HFF-Myc (cell line): ENCODE results near the gene EPB41.

Experiments
- DNase-seq: peaks from one replicate; pipeline ENCODE4 v3.0.0-alpha.2; 2011; ENCODE audit warnings: low read depth; ENCODE audit errors: extremely low read depth
- H3K4me3 ChIP-seq: replicated peaks from 2 replicates; pipeline ENCODE4 v1.5.1; 2011; ENCODE audit warnings: low read depth, mild to moderate bottlenecking, control low read depth, low read length
- CTCF ChIP-seq: IDR thresholded peaks from 2 replicates; pipeline ENCODE4 v1.5.1; 2012; ENCODE audit warnings: mild to moderate bottlenecking, low read depth, low read length, control low read depth; ENCODE audit errors: missing control alignments

Gene EPB41

GRCh38 chr1:29164588-29164987 lies 250.2 kb downstream of the EPB41 start:
- H3K4me3 ChIP-seq, result no peak overlapping the region
- no peak for DNase-seq
- TF ChIP-seq CTCF, result no peak

GRCh38 chr1:29166291-29166878 lies 252.0 kb downstream of the EPB41 start:
- DNase-seq, result no peak
- TF ChIP-seq CTCF, result no peak
- no peak overlapping the region for H3K4me3 ChIP-seq

GRCh38 chr1:29167904-29168303 lies 253.5 kb downstream of the EPB41 start:
- DNase-seq, result no peak
- no peak overlapping the region for H3K4me3 ChIP-seq
- TF ChIP-seq CTCF, result no peak
